DMS 273 (cell line): Measurements from ENCODE around the gene ADAMTS17.
A peak's percentile ranks its signal among the peaks of the same experiment; 100 is the strongest.
"Not testable (repeated sequence)": the region's sequence is repeated elsewhere in the genome, so short reads cannot be mapped to it uniquely, and the experiment has no call there.

Experiments
- DNase-seq: peaks from one replicate; lab custom pipeline; 2025; ENCODE audit not compliant: unreplicated experiment; lab: John Stamatoyannopoulos, UW

Gene ADAMTS17

GRCh38 chr15:99983886-99984286 is 357.9 kb downstream of the ADAMTS17 start:
- no peak for DNase-seq

- no peak for DNase-seq
Measured at GRCh38 chr15:99983171-99983885, 358.4 kb downstream of the ADAMTS17 start.

- no peak for DNase-seq
Measured at GRCh38 chr15:99982662-99983061, 359.1 kb downstream of the ADAMTS17 start.

GRCh38 chr15:99981839-99982658 is 359.7 kb downstream of the ADAMTS17 start:
- no peak for DNase-seq

GRCh38 chr15:99981191-99981647 is 360.6 kb downstream of the ADAMTS17 start:
- peak; percentile 4 for DNase-seq

GRCh38 chr15:99980752-99981151 is 361.0 kb downstream of the ADAMTS17 start:
- no peak for DNase-seq

GRCh38 chr15:99979886-99980285 is 361.9 kb downstream of the ADAMTS17 start:
- DNase-seq: not testable (repeated sequence)

- no peak for DNase-seq
Measured at GRCh38 chr15:99979371-99979770, 362.4 kb downstream of the ADAMTS17 start.

- DNase-seq: no peak
Measured at GRCh38 chr15:99978426-99978825, 363.3 kb downstream of the ADAMTS17 start.

- DNase-seq: no peak
Measured at GRCh38 chr15:99977929-99978328, 363.8 kb downstream of the ADAMTS17 start.

GRCh38 chr15:99976811-99977271 is 364.9 kb downstream of the ADAMTS17 start:
- DNase-seq: no peak

GRCh38 chr15:99976000-99976399 is 365.8 kb downstream of the ADAMTS17 start:
- DNase-seq: no peak

GRCh38 chr15:99974246-99974645 is 367.5 kb downstream of the ADAMTS17 start:
- no peak for DNase-seq

GRCh38 chr15:99973351-99973750 is 368.4 kb downstream of the ADAMTS17 start:
- DNase-seq: no peak

GRCh38 chr15:99970891-99971430 is 370.8 kb downstream of the ADAMTS17 start:
- DNase-seq: no peak

- no peak for DNase-seq
Measured at GRCh38 chr15:99969261-99969920, 372.4 kb downstream of the ADAMTS17 start.

GRCh38 chr15:99967841-99968371 is 373.9 kb downstream of the ADAMTS17 start:
- DNase-seq: peak; percentile 14

GRCh38 chr15:99966815-99967214 is 375.0 kb downstream of the ADAMTS17 start:
- DNase-seq: no peak

GRCh38 chr15:99965376-99965775 is 376.4 kb downstream of the ADAMTS17 start:
- DNase-seq: no peak

GRCh38 chr15:99963976-99964375 is 377.8 kb downstream of the ADAMTS17 start:
- no peak for DNase-seq
